NB4 (cell line): Measurements from ENCODE around the gene CDH4.

Experiments used
- DNase-seq: peaks from one replicate; pipeline ENCODE4 v3.0.0; 2010; ENCODE audit warnings: low read depth
- H3K4me3 ChIP-seq: one replicate; pipeline ENCODE4 v1.5.1; 2011; ENCODE audit warnings: mild to moderate bottlenecking, low read depth, low read length, moderate library complexity
- CTCF ChIP-seq: IDR thresholded peaks from one replicate; pipeline ENCODE4 v1.5.1; 2012; ENCODE audit warnings: low read depth, low read length
- MAX ChIP-seq: IDR thresholded peaks from 2 replicates; pipeline ENCODE4 v1.6.1; 2011; ENCODE audit warnings: low read depth, low read length
- MYC ChIP-seq: IDR thresholded peaks from 2 replicates; pipeline ENCODE4 v1.6.1; 2011; ENCODE audit warnings: low read depth, low read length
- POLR2A ChIP-seq: IDR thresholded peaks from 2 replicates; pipeline ENCODE4 v1.6.1; 2011; ENCODE audit warnings: mild to moderate bottlenecking; ENCODE audit not compliant: insufficient read length; ENCODE audit errors: extremely low read depth

The CDH4 gene

GRCh38 chr20:61482901-61483300, 230.8 kb downstream of the CDH4 start:
- DNase-seq = no peak
- TF ChIP-seq MAX = no peak
- no peak for TF ChIP-seq POLR2A
- no peak for TF ChIP-seq CTCF
- TF ChIP-seq MYC = no peak
- H3K4me3 ChIP-seq = no peak overlapping the region

- no peak for DNase-seq
- H3K4me3 ChIP-seq = no peak overlapping the region
- TF ChIP-seq POLR2A (no peak), CTCF (no peak), MYC (no peak), MAX (no peak)
Measured at GRCh38 chr20:61483336-61484067, 231.4 kb downstream of the CDH4 start.

DNA sequence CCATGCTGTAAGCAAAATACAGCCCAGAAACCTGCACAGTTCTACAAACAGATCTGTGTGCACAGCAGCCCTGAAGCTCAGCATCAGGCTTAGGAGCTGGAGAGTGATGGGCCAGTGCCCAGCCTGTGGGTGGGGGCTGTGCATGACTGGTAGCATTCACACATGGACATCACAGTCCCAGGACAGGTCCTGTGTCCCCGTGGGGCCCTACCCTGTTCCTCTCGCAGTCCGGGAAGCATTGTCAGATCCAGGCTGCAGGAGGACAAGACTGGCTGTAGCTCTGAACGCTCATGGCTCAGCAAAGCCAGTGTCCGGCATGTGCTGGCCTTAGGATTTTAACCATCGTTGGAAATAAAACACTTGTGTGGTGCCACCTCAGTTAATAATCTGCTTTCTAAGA, 234.1 kb downstream of the CDH4 start:
- no peak for DNase-seq
- TF ChIP-seq CTCF = no peak
- TF ChIP-seq MAX = no peak
- no peak for TF ChIP-seq MYC
- no peak for TF ChIP-seq POLR2A
- H3K4me3 ChIP-seq = no peak overlapping the region

DNA sequence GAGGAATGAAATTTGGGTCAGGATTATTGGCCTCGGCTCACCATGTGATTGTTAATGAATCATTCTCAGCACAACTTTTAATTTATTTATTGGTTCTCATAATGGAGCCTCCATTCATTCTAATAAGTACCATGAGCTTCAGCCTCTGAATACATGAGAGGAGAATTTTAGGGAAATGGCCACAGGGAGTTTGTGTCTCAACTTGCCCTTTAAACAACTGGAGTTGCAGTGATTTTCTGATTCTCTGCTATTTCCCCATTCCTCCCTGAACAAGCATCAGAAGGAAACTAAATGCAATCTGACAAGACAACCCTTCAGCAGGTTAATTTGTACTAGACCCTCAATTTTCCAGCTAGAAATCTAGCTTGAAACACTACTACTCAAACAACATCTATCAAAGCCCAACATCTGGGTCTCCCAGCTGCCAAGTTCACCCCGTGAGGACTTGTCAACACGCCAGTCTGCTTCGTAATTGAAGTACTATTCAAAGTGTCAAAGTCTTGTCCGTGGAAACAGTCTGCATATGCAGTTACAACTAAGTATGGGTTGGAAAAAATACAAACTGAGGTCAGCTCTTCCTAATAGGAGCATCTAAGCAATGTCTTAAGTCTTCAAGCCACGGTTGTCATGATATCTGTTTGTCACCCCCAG, 235.4 kb downstream of the CDH4 start:
- TF ChIP-seq MAX (no peak), MYC (no peak), POLR2A (no peak), CTCF (no peak)
- DNase-seq = no peak

GRCh38 chr20:61487997-61488371, 235.9 kb downstream of the CDH4 start:
- no peak for TF ChIP-seq CTCF
- no peak for TF ChIP-seq MAX
- no peak for TF ChIP-seq POLR2A
- TF ChIP-seq MYC = no peak
- DNase-seq = no peak

More for the DNA sequence above, 235.4 kb downstream of the CDH4 start:
- H3K4me3 ChIP-seq = no peak overlapping the region

More at GRCh38 chr20:61487997-61488371, 235.9 kb downstream of the CDH4 start:
- no peak overlapping the region for H3K4me3 ChIP-seq
